ENCODE data around the gene CHRNA5. TPM values are rescaled to one million over a fixed set of nuclear protein-coding genes. Genes with fewer than 3 reads are reported as not detected.
"Not testable (repeated sequence)": the region's sequence is repeated elsewhere in the genome, so short reads cannot be mapped to it uniquely, and the experiment has no call there.

Gene CHRNA5
- total RNA-seq, 1 donor from 2014 or later, result 2.6 TPM

DNA sequence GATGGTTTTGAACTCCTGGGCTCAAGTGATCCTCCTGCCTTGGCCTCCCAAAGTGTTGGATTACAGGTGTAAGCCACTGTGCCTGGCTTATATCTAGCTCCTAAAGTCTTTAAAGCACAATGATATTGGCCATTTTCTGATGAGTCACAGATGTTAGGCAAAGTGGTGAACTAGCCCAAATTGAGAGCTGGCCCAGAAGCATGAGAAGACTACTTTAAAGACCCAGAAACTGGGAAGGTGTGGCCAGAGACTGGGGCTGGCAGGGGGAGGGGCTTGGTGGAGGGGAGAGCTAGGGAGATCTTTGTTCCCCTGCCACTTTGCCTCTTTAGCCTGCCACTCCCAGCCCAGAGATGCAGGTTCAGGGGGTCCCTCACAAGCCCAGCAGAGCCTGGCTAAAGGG, 33.9 kb downstream of the CHRNA5 start:
- intact Hi-C loops (cut with DNase I), result no loop called here
- no peak overlapping the region for H3K27ac ChIP-seq
- no peak overlapping the region for H3K4me3 ChIP-seq
- H3K4me1 ChIP-seq, result no peaks in the 10 kb centered on the region
- no peaks in the 10 kb centered on the region for H3K9me3 ChIP-seq
- no peaks in the 10 kb centered on the region for H3K36me3 ChIP-seq
- H3K27me3 ChIP-seq (ENCODE audit: low read depth), result peaks cover 8% of the 10 kb centered on the region
- TF ChIP-seq, protein P1, sequence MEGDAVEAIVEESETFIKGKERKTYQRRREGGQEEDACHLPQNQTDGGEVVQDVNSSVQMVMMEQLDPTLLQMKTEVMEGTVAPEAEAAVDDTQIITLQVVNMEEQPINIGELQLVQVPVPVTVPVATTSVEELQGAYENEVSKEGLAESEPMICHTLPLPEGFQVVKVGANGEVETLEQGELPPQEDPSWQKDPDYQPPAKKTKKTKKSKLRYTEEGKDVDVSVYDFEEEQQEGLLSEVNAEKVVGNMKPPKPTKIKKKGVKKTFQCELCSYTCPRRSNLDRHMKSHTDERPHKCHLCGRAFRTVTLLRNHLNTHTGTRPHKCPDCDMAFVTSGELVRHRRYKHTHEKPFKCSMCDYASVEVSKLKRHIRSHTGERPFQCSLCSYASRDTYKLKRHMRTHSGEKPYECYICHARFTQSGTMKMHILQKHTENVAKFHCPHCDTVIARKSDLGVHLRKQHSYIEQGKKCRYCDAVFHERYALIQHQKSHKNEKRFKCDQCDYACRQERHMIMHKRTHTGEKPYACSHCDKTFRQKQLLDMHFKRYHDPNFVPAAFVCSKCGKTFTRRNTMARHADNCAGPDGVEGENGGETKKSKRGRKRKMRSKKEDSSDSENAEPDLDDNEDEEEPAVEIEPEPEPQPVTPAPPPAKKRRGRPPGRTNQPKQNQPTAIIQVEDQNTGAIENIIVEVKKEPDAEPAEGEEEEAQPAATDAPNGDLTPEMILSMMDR (IDR thresholded peaks at IDR 0.05), result no peak
- no peak for ATAC-seq
- DNase-seq, result no peak

DNA sequence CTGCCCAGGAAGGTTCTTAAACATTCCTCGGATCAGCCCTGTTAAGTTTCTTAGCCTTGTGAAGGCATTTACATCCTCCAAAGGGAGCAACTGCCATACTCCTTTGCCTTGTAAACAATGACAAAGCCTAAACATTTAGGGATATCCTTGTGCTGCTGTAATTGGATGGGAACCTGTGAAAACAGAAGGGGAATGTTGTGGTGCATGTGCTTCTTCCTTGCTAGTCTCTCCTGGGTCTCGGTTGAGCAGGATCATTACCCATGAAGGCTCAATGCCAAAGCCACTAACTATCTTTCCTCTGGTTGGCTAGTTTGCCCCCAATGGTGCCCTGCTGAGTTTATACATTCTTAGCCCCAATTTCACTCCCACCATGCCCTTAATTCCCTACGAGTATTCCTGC, 38.1 kb downstream of the CHRNA5 start:
- TF ChIP-seq, protein P1 (IDR thresholded peaks at IDR 0.05), result no peak
- Histone ChIP-seq H3K36me3 (no peaks in the 10 kb centered on the region), H3K9me3 (no peaks in the 10 kb centered on the region), H3K27me3 (ENCODE audit: low read depth) (peaks cover 13% of the 10 kb centered on the region), H3K27ac (no peak overlapping the region), H3K4me3 (no peak overlapping the region), H3K4me1 (no peaks in the 10 kb centered on the region)
- intact Hi-C loops (cut with DNase I), result no loop called here
- ATAC-seq (no peak), DNase-seq (no peak)

DNA sequence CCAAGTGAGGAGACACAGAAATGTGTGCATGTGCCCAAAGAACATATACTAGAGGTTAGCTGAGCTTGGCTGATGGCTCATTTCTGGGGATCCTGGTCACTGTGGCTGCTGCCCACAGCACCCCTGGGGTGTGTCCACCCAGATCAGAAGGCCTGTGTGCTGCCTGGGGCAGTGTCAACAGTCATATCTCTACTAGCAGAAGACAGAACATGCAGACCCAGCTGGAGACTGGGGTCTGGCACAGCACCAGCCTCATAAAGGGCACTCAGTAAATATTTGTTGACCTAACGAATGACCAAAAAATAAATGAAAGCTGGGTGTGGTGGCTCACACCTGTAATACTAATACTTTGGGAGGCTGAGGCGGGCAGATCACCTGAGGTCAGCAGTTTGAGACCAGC, 39.1 kb downstream of the CHRNA5 start:
- DNase-seq (no peak), ATAC-seq (no peak)
- Histone ChIP-seq H3K4me3 (no peak overlapping the region), H3K27ac (no peak overlapping the region), H3K27me3 (ENCODE audit: low read depth) (peaks cover 13% of the 10 kb centered on the region), H3K36me3 (no peaks in the 10 kb centered on the region), H3K9me3 (no peaks in the 10 kb centered on the region), H3K4me1 (no peaks in the 10 kb centered on the region)
- TF ChIP-seq, protein P1 (IDR thresholded peaks at IDR 0.05), result no peak
- intact Hi-C loops (cut with DNase I), result no loop called here

DNA sequence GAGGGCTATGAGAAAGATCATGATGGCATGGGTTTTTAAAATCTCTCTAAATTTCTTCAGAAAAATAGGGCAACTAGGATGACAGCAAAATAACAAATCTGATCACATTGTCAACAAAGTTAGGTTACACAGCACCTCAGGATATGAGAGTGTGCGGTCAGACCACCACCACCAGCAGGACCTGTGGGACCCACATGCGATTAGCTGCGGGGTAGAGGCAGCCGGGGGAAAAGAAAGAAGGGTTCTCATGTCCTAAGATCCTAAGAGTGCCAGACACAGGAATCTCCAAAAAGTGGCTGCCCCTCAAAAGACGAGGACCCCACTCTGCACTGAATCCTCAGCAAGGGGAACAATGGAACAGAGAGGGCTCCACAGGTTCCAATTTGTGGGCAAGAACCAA, 39.9 kb downstream of the CHRNA5 start:
- intact Hi-C loops (cut with DNase I), result no loop called here
- no peaks in the 10 kb centered on the region for H3K4me1 ChIP-seq
- H3K4me3 ChIP-seq, result no peak overlapping the region
- TF ChIP-seq, protein P1 (IDR thresholded peaks at IDR 0.05), result no peak
- no peak for ATAC-seq
- peaks cover 13% of the 10 kb centered on the region for H3K27me3 ChIP-seq (ENCODE audit: low read depth)
- no peak overlapping the region for H3K27ac ChIP-seq
- DNase-seq, result no peak
- H3K36me3 ChIP-seq, result no peaks in the 10 kb centered on the region
- H3K9me3 ChIP-seq, result no peaks in the 10 kb centered on the region

DNA sequence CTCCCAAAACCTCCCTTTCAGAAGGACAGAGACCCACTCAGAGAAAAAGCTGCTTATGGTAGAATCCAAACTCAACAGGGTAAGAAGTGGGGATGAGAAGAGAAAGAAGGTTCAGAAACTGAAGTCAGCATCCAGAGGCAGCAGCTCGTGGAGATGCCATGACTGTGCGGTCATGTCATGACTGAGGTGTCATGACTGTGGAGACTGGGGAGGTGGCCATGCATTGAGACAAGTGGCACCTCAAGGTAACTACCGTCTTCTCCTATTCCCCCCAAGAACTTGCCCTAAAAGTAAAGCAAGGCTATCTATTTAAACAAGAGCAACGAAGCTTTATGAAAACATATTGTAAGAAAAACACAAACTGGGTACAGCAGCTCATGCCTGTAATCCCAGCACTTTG, 40.4 kb downstream of the CHRNA5 start:
- Histone ChIP-seq H3K4me3 (no peak overlapping the region), H3K27me3 (ENCODE audit: low read depth) (peaks cover 13% of the 10 kb centered on the region), H3K4me1 (no peaks in the 10 kb centered on the region), H3K9me3 (no peaks in the 10 kb centered on the region), H3K27ac (no peak overlapping the region), H3K36me3 (no peaks in the 10 kb centered on the region)
- ATAC-seq, result no peak
- no peak for DNase-seq
- intact Hi-C loops (cut with DNase I), result no loop called here
- TF ChIP-seq, protein P1 (IDR thresholded peaks at IDR 0.05), result no peak

GRCh38 chr15:78609551-78609950, 44.2 kb downstream of the CHRNA5 start:
- H3K27ac ChIP-seq; H3K27me3 ChIP-seq (ENCODE audit: low read depth); H3K4me3 ChIP-seq; H3K36me3 ChIP-seq; DNase-seq; H3K9me3 ChIP-seq; ATAC-seq; H3K4me1 ChIP-seq; intact Hi-C loops (cut with DNase I): not testable (repeated sequence)

Data from lower lobe of right lung (tissue), 2 donors.